Measurements from ENCODE around the gene HPS4. TPM values are rescaled to one million over a fixed set of nuclear protein-coding genes. Genes with fewer than 3 reads are reported as not detected.

HPS4 gene
- polyA plus RNA-seq, 1 of the 3 experiments (the other 2 are of a cell fraction) = 22.5 TPM

GRCh38 chr22:26444777-26445176, 38.8 kb downstream of the HPS4 start:
- no peak overlapping the region for H3K4me3 ChIP-seq (ENCODE audit: low read depth in 2 of 2, low read length in 1 of 2)
- H3K9ac ChIP-seq = no peak overlapping the region
- POLR2A ChIA-PET = no interaction called here
- H3K9me2 ChIP-seq = no peaks in the 10 kb centered on the region
- H3K9me3 ChIP-seq = no peaks in the 10 kb centered on the region
- no peak overlapping the region for H3K4me2 ChIP-seq
- no peaks in the 10 kb centered on the region for H4K20me1 ChIP-seq (ENCODE audit: insufficient read depth)
- H3K4me1 ChIP-seq (ENCODE audit: control insufficient read depth in 1 of 2, insufficient read depth in 2 of 2, low read depth in 1 of 2, low read length in 1 of 2) = no peaks in the 10 kb centered on the region
- no peak for DNase-seq
- TF ChIP-seq POLR2AphosphoS5 (IDR thresholded peaks at IDR 0.05; ENCODE audit: low read depth, low read length) (no peak), RXRA (IDR thresholded peaks at IDR 0.05; ENCODE audit: borderline replicate concordance, low read depth) (no peak), TCF12 (IDR thresholded peaks at IDR 0.05) (no peak), NRF1 (IDR thresholded peaks at IDR 0.05; ENCODE audit: low read depth, low read length) (no peak), NFIC (IDR thresholded peaks at IDR 0.05; ENCODE audit: borderline replicate concordance) (no peak), FOXM1 (IDR thresholded peaks at IDR 0.05; ENCODE audit: low read depth) (no peak), RFX5 (IDR thresholded peaks at IDR 0.05; ENCODE audit: low read length) (no peak), REST (IDR thresholded peaks at IDR 0.05; ENCODE audit: low read depth, low read length) (no peak), IRF3 (IDR thresholded peaks at IDR 0.05; ENCODE audit: low read depth, low read length) (no peak), GATA2 (CRISPR knock-in tag; IDR thresholded peaks at IDR 0.05) (no peak)
- H3K27ac ChIP-seq (ENCODE audit: low read depth in 2 of 2, low read length in 1 of 2) = no peak overlapping the region
- H3K27me3 ChIP-seq (ENCODE audit: insufficient read depth) = no peaks in the 10 kb centered on the region
- WGBS (ENCODE audit: low lambda C conversion rate) = 96% methylated on average over 8 of the region's 8 CpGs
- H3K36me3 ChIP-seq (replicated peaks in 1 of 2; ENCODE audit: control insufficient read depth in 1 of 2, insufficient read depth in 2 of 2, low read length in 1 of 2) = no peaks in the 10 kb centered on the region
- no peaks in the 10 kb centered on the region for H3F3A ChIP-seq (replicated peaks; ENCODE audit: insufficient read depth)
- H2AFZ ChIP-seq (ENCODE audit: low read depth) = no peak overlapping the region
- H3K79me2 ChIP-seq (ENCODE audit: insufficient read depth) = no peaks in the 10 kb centered on the region
- CTCF ChIA-PET = interaction anchor here (0.8 kb wide), 1 partner anchor 80 kb away, joined by 3 read pairs; no protein-coding TSS in a partner anchor

GRCh38 chr22:26443901-26444690, 39.5 kb downstream of the HPS4 start:
- H3F3A ChIP-seq (replicated peaks; ENCODE audit: insufficient read depth) = no peaks in the 10 kb centered on the region
- no peaks in the 10 kb centered on the region for H3K9me2 ChIP-seq
- no peak for DNase-seq
- H3K79me2 ChIP-seq (ENCODE audit: insufficient read depth) = no peaks in the 10 kb centered on the region
- no peak overlapping the region for H3K4me2 ChIP-seq
- no peak for TF ChIP-seq USF2 (IDR thresholded peaks at IDR 0.05; ENCODE audit: borderline replicate concordance, low read depth, low read length)
- no peak overlapping the region for H2AFZ ChIP-seq (ENCODE audit: low read depth)
- no peak overlapping the region for H3K4me3 ChIP-seq (ENCODE audit: low read depth in 2 of 2, low read length in 1 of 2)
- H3K9me3 ChIP-seq = no peaks in the 10 kb centered on the region
- H4K20me1 ChIP-seq (ENCODE audit: insufficient read depth) = no peaks in the 10 kb centered on the region
- no peak overlapping the region for H3K9ac ChIP-seq
- 95% methylated on average over 15 of the region's 16 CpGs for WGBS (ENCODE audit: low lambda C conversion rate)
- H3K27me3 ChIP-seq (ENCODE audit: insufficient read depth) = no peaks in the 10 kb centered on the region
- CTCF ChIA-PET = interaction anchor here (0.8 kb wide), 1 partner anchor 80 kb away, joined by 3 read pairs; no protein-coding TSS in a partner anchor
- no peaks in the 10 kb centered on the region for H3K4me1 ChIP-seq (ENCODE audit: control insufficient read depth in 1 of 2, insufficient read depth in 2 of 2, low read depth in 1 of 2, low read length in 1 of 2)
- POLR2A ChIA-PET = no interaction called here
- no peaks in the 10 kb centered on the region for H3K36me3 ChIP-seq (replicated peaks in 1 of 2; ENCODE audit: control insufficient read depth in 1 of 2, insufficient read depth in 2 of 2, low read length in 1 of 2)
- H3K27ac ChIP-seq (ENCODE audit: low read depth in 2 of 2, low read length in 1 of 2) = no peak overlapping the region

All from SK-N-SH (cell line).